ENCODE measurements around the gene LRRC3B. TPM values are rescaled to one million over a fixed set of nuclear protein-coding genes. Genes with fewer than 3 reads are reported as not detected.
"Not testable (repeated sequence)": the region's sequence is repeated elsewhere in the genome, so short reads cannot be mapped to it uniquely, and the experiment has no call there.

LRRC3B gene
- total RNA-seq, 4 donors from 2014 or later: 0.14 to 0.16 TPM; not detected in 2

- in situ Hi-C loops (cut with MboI; ENCODE audit: low pct_ligation_motif_present in 1 of 4, low pct_unique_long_range_greater_than_20kb in 1 of 4, low sequenced_read_pairs in 3 of 4) (no loop called here), intact Hi-C loops (cut with DNase I; ENCODE audit: low total_unique reads) (no loop called here)
- Histone ChIP-seq H3K27me3 (no peaks in the 10 kb centered on the region), H3K4me1 (no peaks in the 10 kb centered on the region), H3K27ac (no peak overlapping the region), H3K4me3 (no peak overlapping the region), H3K36me3 (no peaks in the 10 kb centered on the region), H3K9me3 (no peaks in the 10 kb centered on the region)
- DNase-seq: no peak
- no peak for TF ChIP-seq EP300 (IDR thresholded peaks at IDR 0.05; ENCODE audit: low read depth)
- no peak for TF ChIP-seq POLR2AphosphoS5 (IDR thresholded peaks at IDR 0.05)
- no peak for TF ChIP-seq POLR2A (IDR thresholded peaks at IDR 0.05)
- TF ChIP-seq CTCF (IDR thresholded peaks at IDR 0.05): no peak
- 55 to 79% methylated on average over 4 of the region's 4 CpGs for WGBS, 2 donors (ENCODE audit: low coverage in 1 of 2)
These were observed 30.1 kb upstream of the LRRC3B start for GRCh38 chr3:26592451-26592850.

GRCh38 chr3:26596335-26596734, 26.2 kb upstream of the LRRC3B start:
- Histone ChIP-seq H3K9me3 (no peaks in the 10 kb centered on the region), H3K4me1 (no peaks in the 10 kb centered on the region), H3K4me3 (no peak overlapping the region), H3K27ac (no peak overlapping the region), H3K27me3 (no peaks in the 10 kb centered on the region), H3K36me3 (no peaks in the 10 kb centered on the region)
- 70% methylated on average over 3 of the region's 3 CpGs; no CpG with 5 or more reads in 1 of the 2 donors for WGBS, 2 donors (ENCODE audit: low coverage in 1 of 2)
- no peak for DNase-seq
- TF ChIP-seq POLR2AphosphoS5 (IDR thresholded peaks at IDR 0.05) (no peak), EP300 (IDR thresholded peaks at IDR 0.05; ENCODE audit: low read depth) (no peak), CTCF (IDR thresholded peaks at IDR 0.05) (no peak), POLR2A (IDR thresholded peaks at IDR 0.05) (no peak)
- intact Hi-C loops (cut with DNase I; ENCODE audit: low total_unique reads) (no loop called here), in situ Hi-C loops (cut with MboI; ENCODE audit: low pct_ligation_motif_present in 1 of 4, low pct_unique_long_range_greater_than_20kb in 1 of 4, low sequenced_read_pairs in 3 of 4) (no loop called here)

- DNase-seq; intact Hi-C loops (cut with DNase I; ENCODE audit: low total_unique reads): not testable (repeated sequence)
These were observed 19.3 kb upstream of the LRRC3B start for GRCh38 chr3:26603311-26603710.

GRCh38 chr3:26603771-26604170, 18.8 kb upstream of the LRRC3B start:
- 21 to 49% methylated on average over 2 to 3 of the region's 3 CpGs for WGBS, 2 donors (ENCODE audit: low coverage in 1 of 2)
- in situ Hi-C loops (cut with MboI; ENCODE audit: low pct_ligation_motif_present in 1 of 4, low pct_unique_long_range_greater_than_20kb in 1 of 4, low sequenced_read_pairs in 3 of 4); H3K36me3 ChIP-seq; DNase-seq; H3K9me3 ChIP-seq; H3K27me3 ChIP-seq; H3K4me1 ChIP-seq; intact Hi-C loops (cut with DNase I; ENCODE audit: low total_unique reads); H3K4me3 ChIP-seq; H3K27ac ChIP-seq: not testable (repeated sequence)

More at GRCh38 chr3:26603311-26603710, 19.3 kb upstream of the LRRC3B start:
- in situ Hi-C loops (cut with MboI; ENCODE audit: low pct_ligation_motif_present in 1 of 4, low pct_unique_long_range_greater_than_20kb in 1 of 4, low sequenced_read_pairs in 3 of 4); H3K27me3 ChIP-seq; H3K36me3 ChIP-seq; H3K4me1 ChIP-seq; H3K9me3 ChIP-seq; H3K27ac ChIP-seq; H3K4me3 ChIP-seq: not testable (repeated sequence)
- WGBS, 2 donors (ENCODE audit: low coverage in 1 of 2): 90% methylated on average over 1 of the region's 1 CpG; no CpG with 5 or more reads in 1 of the 2 donors

GRCh38 chr3:26614006-26614685, 8.4 kb upstream of the LRRC3B start:
- in situ Hi-C loops (cut with MboI; ENCODE audit: low pct_ligation_motif_present in 1 of 4, low pct_unique_long_range_greater_than_20kb in 1 of 4, low sequenced_read_pairs in 3 of 4) (no loop called here), intact Hi-C loops (cut with DNase I; ENCODE audit: low total_unique reads) (no loop called here)
- Histone ChIP-seq H3K4me1 (no peaks in the 10 kb centered on the region), H3K4me3 (no peak overlapping the region), H3K27ac (no peak overlapping the region), H3K27me3 (no peaks in the 10 kb centered on the region), H3K36me3 (no peaks in the 10 kb centered on the region), H3K9me3 (no peaks in the 10 kb centered on the region)
- 67 to 73% methylated on average over 6 to 8 of the region's 8 CpGs for WGBS, 2 donors (ENCODE audit: low coverage in 1 of 2)
- no peak for DNase-seq
- TF ChIP-seq EP300 (IDR thresholded peaks at IDR 0.05; ENCODE audit: low read depth): no peak
- no peak for TF ChIP-seq POLR2A (IDR thresholded peaks at IDR 0.05)
- no peak for TF ChIP-seq CTCF (IDR thresholded peaks at IDR 0.05)
- no peak for TF ChIP-seq POLR2AphosphoS5 (IDR thresholded peaks at IDR 0.05)
